ENCODE results near the gene SLC16A5.

DNA sequence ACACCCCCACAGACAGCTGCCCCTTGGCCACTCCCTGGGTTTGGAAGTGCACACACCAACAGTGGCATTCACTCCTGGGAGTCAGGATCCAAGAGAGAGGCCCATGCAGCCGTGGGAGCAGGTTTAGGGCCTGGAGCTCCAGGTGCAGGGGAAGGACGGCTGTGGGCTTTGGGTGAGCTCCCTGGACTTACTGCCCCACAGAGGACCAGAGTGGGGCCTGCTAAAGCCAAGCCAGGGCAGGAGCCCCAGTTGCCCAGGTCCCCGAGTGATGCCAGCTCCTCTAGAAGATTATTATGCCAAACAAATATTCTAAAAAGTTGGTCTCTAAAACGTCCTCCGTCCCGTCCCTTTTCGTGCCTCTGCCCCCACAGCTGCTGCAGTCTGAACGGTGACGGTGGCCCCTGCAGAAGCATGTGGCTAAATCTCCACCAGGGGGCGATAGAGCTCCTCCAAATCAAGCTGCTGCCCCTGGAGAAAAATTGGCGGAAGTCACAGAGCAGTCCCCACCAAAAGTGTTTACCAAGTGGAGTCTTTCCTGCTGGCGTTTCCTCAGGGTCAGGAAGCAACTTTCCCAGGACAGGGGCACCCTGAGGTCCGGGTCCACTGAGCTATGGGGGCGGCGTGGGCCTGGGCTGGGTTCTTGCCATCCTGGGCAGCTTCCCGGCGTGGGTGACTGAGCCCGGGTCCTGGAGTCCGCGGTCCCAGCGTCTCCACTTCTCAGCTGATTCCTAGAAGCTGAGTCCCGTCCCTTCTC lies 26.2 kb downstream of the SLC16A5 start:
- TF ChIP-seq, protein P1, sequence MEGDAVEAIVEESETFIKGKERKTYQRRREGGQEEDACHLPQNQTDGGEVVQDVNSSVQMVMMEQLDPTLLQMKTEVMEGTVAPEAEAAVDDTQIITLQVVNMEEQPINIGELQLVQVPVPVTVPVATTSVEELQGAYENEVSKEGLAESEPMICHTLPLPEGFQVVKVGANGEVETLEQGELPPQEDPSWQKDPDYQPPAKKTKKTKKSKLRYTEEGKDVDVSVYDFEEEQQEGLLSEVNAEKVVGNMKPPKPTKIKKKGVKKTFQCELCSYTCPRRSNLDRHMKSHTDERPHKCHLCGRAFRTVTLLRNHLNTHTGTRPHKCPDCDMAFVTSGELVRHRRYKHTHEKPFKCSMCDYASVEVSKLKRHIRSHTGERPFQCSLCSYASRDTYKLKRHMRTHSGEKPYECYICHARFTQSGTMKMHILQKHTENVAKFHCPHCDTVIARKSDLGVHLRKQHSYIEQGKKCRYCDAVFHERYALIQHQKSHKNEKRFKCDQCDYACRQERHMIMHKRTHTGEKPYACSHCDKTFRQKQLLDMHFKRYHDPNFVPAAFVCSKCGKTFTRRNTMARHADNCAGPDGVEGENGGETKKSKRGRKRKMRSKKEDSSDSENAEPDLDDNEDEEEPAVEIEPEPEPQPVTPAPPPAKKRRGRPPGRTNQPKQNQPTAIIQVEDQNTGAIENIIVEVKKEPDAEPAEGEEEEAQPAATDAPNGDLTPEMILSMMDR (IDR thresholded peaks at IDR 0.05 in 4 of 5, conservative IDR thresholded peaks at IDR 0.05 in 1 of 5), result peak; percentile 96 to 97 (median 97)
- no peak for TF ChIP-seq POLR2A (IDR thresholded peaks at IDR 0.05)
